ENCODE data around the gene WDFY3.

- TF ChIP-seq CTBP1 (IDR thresholded peaks at IDR 0.05; ENCODE audit: borderline replicate concordance): no peak
- no peak for TF ChIP-seq L3MBTL2 (conservative IDR thresholded peaks at IDR 0.05)
- TF ChIP-seq FOXK2 (IDR thresholded peaks at IDR 0.05): no peak
- TF ChIP-seq HDGF (IDR thresholded peaks at IDR 0.05; ENCODE audit: borderline replicate concordance): no peak
- TF ChIP-seq ELF4 (IDR thresholded peaks at IDR 0.05): no peak
- no peak for TF ChIP-seq ARNT (IDR thresholded peaks at IDR 0.05)
- TF ChIP-seq SP1 (IDR thresholded peaks at IDR 0.05): no peak
- no peak for TF ChIP-seq SUZ12 (IDR thresholded peaks at IDR 0.05)
- TF ChIP-seq FOXM1 (IDR thresholded peaks at IDR 0.05; ENCODE audit: borderline replicate concordance): no peak
- no peak for TF ChIP-seq FOXA1 (IDR thresholded peaks at IDR 0.05)
- no peak for TF ChIP-seq BHLHE40 (IDR thresholded peaks at IDR 0.05; ENCODE audit: borderline replicate concordance)
These were observed 4.9 kb upstream of the WDFY3 start for GRCh38 chr4:84971319-84971932.
